22Rv1 (cell line): ENCODE results near the gene PANX1.

Source experiments
- CTCF ChIP-seq: fragments of 450-650 bp; IDR thresholded peaks from 2 replicates; pipeline ENCODE4 v1.5.1; 2017; ENCODE audit warnings: mild to moderate bottlenecking
- ZFX ChIP-seq: fragments of 450-650 bp; IDR thresholded peaks from 2 replicates; pipeline ENCODE4 v1.6.1; 2017; ENCODE audit warnings: antibody characterized with exemption, borderline replicate concordance

- no peak for TF ChIP-seq CTCF
- TF ChIP-seq ZFX = no peak
Observed at GRCh38 chr11:94131047-94131717, 2.5 kb downstream of the PANX1 start.
